ENCODE data around the gene FUT8.
A peak's percentile ranks its signal among the peaks of the same experiment; 100 is the strongest.

- TF ChIP-seq POLR2A (IDR thresholded peaks at IDR 0.05) (no peak), CTCF (IDR thresholded peaks at IDR 0.05) (peak in 4 of 6 experiments; percentile 22 to 46 (median 34))
These were observed 2.5 kb downstream of the FUT8 start for GRCh38 chr14:65414961-65415589.
